Measurements from ENCODE around the gene CTDP1.

GRCh38 chr18:79692886-79693285 is 13.3 kb downstream of the CTDP1 start:
- TF ChIP-seq POLR2A (IDR thresholded peaks at IDR 0.05; ENCODE audit: low read length) (no peak), GATA1 (IDR thresholded peaks at IDR 0.05; ENCODE audit: low read depth, low read length) (no peak)
